Duodenal mucosa (tissue), 2 donors: ENCODE results near the gene DISP2.

Source experiments
- H3K27ac ChIP-seq: one replicate; pipeline ENCODE4 v1.7.0; 2013; ENCODE audit warnings: low read depth, low read length
- H3K27me3 ChIP-seq, 2 donors: one replicate each; pipeline ENCODE4 v1.7.0; 2013; ENCODE audit warnings: low read length in 2 of 2, control low read depth in 1 of 2; ENCODE audit not compliant: insufficient read depth in 2 of 2, control insufficient read depth in 1 of 2
- H3K36me3 ChIP-seq, 2 donors: one replicate each; pipeline ENCODE4 v1.7.0; 2013; ENCODE audit warnings: low read length in 2 of 2, control low read depth in 1 of 2; ENCODE audit not compliant: insufficient read depth in 2 of 2, control insufficient read depth in 1 of 2
- H3K4me1 ChIP-seq, 2 donors: one replicate each; pipeline ENCODE4 v1.7.0; 2013; ENCODE audit warnings: low read length in 2 of 2, control low read depth in 1 of 2; ENCODE audit not compliant: insufficient read depth in 2 of 2, control insufficient read depth in 1 of 2
- H3K4me3 ChIP-seq, 2 donors: one replicate each; pipeline ENCODE4 v1.7.0; 2013; ENCODE audit warnings: low read length in 2 of 2, low read depth in 1 of 2
- H3K9ac ChIP-seq, 2 donors: one replicate each; pipeline ENCODE4 v1.7.0; 2013; ENCODE audit warnings: low read length in 2 of 2, low read depth in 1 of 2
- H3K9me3 ChIP-seq, 2 donors: one replicate each; pipeline ENCODE4 v1.7.0; 2013; ENCODE audit warnings: low read length in 2 of 2, control low read depth in 1 of 2; ENCODE audit not compliant: control insufficient read depth in 1 of 2

DISP2 gene

DNA sequence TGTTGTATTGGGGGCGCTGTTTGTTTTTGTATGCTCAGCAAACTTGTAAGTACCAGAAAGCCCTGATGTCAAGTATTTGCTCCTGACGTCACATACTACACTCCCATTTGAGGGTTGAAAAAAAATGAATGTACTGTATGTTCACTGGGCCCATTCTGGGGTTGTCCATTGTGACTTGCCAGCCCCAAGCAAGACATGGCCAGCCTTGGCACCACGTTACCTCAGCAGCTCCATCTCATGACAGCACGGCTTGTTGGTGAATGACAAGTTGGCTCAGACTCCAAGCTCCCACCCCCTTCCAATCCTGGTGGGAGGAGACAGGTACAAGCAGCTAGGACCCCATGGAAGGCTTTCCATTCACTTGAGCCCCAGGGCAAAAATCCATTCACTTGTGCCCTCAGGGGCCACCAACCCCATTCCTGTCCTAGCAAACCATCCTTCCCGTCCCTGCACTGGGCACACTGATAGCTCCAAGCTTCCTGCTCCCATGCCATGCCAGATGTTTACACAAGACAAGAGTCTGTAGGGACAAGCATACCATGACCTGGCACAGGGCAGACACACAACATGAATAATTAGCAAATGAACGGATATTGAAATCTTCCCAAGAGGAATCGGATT is 5.6 kb upstream of the DISP2 start:
- H3K27me3 ChIP-seq = no peaks in the 10 kb centered on the region
- peaks cover 15 to 27% of the 10 kb centered on the region in 2 donors for H3K36me3 ChIP-seq
- peak overlapping the region; percentile 49 for H3K27ac ChIP-seq
- peak overlapping the region; percentile 83 to 91 for H3K4me3 ChIP-seq
- H3K9ac ChIP-seq = peak overlapping the region; percentile 69 to 94
- H3K4me1 ChIP-seq = peaks cover 60 to 66% of the 10 kb centered on the region in 2 donors
- H3K9me3 ChIP-seq = no peaks in the 10 kb centered on the region

- Histone ChIP-seq H3K9me3 (no peaks in the 10 kb centered on the region), H3K9ac (peak overlapping the region; percentile 73 to 94), H3K27ac (peak overlapping the region; percentile 49), H3K36me3 (peaks cover 15 to 27% of the 10 kb centered on the region in 2 donors), H3K27me3 (no peaks in the 10 kb centered on the region), H3K4me1 (peaks cover 54 to 58% of the 10 kb centered on the region in 2 donors), H3K4me3 (peak overlapping the region; percentile 83 to 91)
Measured at GRCh38 chr15:40353697-40354096, 4.3 kb upstream of the DISP2 start.

GRCh38 chr15:40354408-40355171 is 3.4 kb upstream of the DISP2 start:
- Histone ChIP-seq H3K4me1 (peaks cover 49 to 50% of the 10 kb centered on the region in 2 donors), H3K36me3 (peaks cover 15 to 27% of the 10 kb centered on the region in 2 donors), H3K27ac (peak overlapping the region; percentile 34), H3K27me3 (no peaks in the 10 kb centered on the region), H3K9me3 (no peaks in the 10 kb centered on the region), H3K9ac (peak overlapping the region; percentile 36 to 73), H3K4me3 (peak overlapping the region; percentile 67 to 91)

DNA sequence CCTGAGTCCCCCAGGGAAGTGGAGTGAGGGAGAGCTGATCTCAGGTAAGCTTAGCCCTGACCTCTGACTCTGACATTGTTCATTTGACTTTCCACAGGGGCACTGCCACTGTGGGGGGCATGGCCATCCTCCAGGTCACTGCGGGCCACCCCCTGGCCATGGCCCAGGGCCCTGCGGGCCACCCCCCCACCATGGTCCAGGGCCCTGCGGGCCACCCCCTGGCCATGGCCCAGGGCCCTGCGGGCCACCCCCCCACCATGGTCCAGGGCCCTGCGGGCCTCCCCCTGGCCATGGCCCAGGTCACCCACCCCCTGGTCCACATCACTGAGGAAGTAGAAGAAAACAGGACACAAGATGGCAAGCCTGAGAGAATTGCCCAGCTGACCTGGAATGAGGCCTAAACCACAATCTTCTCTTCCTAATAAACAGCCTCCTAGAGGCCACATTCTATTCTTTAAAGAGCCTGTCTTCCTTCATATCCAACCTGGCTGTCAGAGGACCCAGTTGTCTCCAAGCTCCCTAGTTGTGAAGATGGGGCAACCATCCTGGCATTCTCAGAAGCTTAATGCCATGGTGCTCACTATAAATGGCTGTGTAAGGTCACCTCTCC is 1.9 kb upstream of the DISP2 start:
- Histone ChIP-seq H3K9me3 (no peaks in the 10 kb centered on the region), H3K9ac (peak overlapping the region in 1 of 2 donors; percentile 39), H3K4me3 (peak overlapping the region in 1 of 2 donors; percentile 29), H3K36me3 (peaks cover 15 to 27% of the 10 kb centered on the region in 2 donors), H3K4me1 (peaks cover 39 to 41% of the 10 kb centered on the region in 2 donors), H3K27ac (no peak overlapping the region), H3K27me3 (no peaks in the 10 kb centered on the region)

GRCh38 chr15:40357246-40357645 is 773 bp upstream of the DISP2 start:
- Histone ChIP-seq H3K36me3 (peaks cover 15 to 27% of the 10 kb centered on the region in 2 donors), H3K9me3 (no peaks in the 10 kb centered on the region), H3K4me1 (peaks cover 39 to 41% of the 10 kb centered on the region in 2 donors), H3K9ac (peak overlapping the region in 1 of 2 donors; percentile 35), H3K27me3 (no peaks in the 10 kb centered on the region), H3K27ac (no peak overlapping the region), H3K4me3 (peak overlapping the region; percentile 8 to 59)

DNA sequence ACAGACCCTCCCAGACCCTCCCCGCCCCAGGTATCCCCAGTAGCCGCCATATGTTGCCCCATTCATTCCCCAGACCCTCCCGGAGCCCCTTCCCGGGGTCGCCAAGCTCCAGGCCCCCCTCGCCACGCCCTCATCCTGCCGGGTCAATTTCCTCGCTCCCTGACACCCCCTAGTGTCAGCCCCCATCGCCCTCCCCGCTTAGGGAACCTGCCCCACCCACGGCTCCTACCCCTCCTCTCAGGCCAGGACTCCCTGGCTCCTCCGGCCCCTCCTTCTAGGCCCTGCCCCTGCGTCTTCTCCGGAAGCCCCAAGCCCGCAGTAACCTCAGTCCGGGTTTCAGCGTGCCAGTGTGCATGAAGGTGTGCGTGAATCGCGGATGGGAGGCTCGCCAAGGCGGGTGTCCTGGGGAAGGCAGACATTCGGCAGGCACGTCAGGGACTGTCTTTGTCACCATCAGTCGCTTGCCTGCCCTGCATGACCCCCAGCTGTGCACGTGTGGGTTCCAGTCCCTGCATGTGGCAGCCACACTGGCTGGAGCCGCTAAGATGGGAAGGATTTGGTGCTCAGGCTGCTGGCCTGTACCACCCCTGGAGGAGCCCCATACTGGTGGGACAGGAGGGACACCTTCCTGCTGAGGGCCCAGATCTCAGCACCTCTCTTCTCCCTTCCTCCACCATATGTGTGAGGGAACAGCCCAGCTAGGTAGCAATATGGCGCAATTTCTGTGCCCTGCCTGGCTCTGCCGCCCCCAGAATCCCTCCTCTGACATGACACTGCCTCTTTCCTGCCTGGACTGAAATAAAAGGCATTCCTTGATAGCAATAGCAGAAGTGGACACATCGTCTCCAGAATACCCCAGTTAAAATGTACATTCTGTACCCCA is 693 bp downstream of the DISP2 start:
- H3K27me3 ChIP-seq = no peaks in the 10 kb centered on the region
- no peaks in the 10 kb centered on the region for H3K9me3 ChIP-seq
- H3K4me1 ChIP-seq = peaks cover 39 to 41% of the 10 kb centered on the region in 2 donors
- no peak overlapping the region for H3K27ac ChIP-seq
- no peak overlapping the region for H3K9ac ChIP-seq
- peak overlapping the region; percentile 53 to 60 for H3K4me3 ChIP-seq
- peaks cover 15 to 24% of the 10 kb centered on the region in 2 donors for H3K36me3 ChIP-seq

DNA sequence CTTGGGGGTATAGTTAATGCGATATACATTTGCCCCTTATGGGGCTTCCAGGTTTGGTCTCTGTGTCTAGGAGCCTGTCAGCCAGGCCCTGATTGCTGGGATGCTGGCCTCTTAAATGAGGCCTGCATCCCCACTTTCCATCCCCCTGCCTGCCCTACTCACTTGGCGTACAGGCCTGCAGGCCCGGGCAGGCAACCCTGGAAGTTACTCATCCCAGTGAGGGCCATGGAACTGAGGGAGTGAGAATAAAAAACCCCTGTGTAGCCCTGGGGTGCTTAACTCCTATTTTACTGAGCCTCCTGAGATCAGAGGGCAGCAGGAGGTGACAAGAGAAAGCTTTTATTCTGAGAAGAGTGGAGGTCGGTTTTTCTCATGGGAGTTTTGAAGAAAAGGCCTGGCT is 2.0 kb downstream of the DISP2 start:
- Histone ChIP-seq H3K9me3 (no peaks in the 10 kb centered on the region), H3K27ac (no peak overlapping the region), H3K9ac (no peak overlapping the region), H3K4me3 (no peak overlapping the region), H3K4me1 (peaks cover 26 to 29% of the 10 kb centered on the region in 2 donors), H3K27me3 (no peaks in the 10 kb centered on the region), H3K36me3 (peaks cover 11 to 14% of the 10 kb centered on the region in 2 donors)

- Histone ChIP-seq H3K9ac (no peak overlapping the region), H3K4me3 (no peak overlapping the region), H3K9me3 (no peaks in the 10 kb centered on the region), H3K36me3 (peaks cover under 1 to 2% of the 10 kb centered on the region in 2 donors), H3K4me1 (peaks cover 13 to 14% of the 10 kb centered on the region in 2 donors), H3K27me3 (no peaks in the 10 kb centered on the region), H3K27ac (no peak overlapping the region)
Measured at GRCh38 chr15:40361640-40362039, 3.6 kb downstream of the DISP2 start.

GRCh38 chr15:40363611-40364010 is 5.6 kb downstream of the DISP2 start:
- Histone ChIP-seq H3K36me3 (no peaks in the 10 kb centered on the region), H3K27me3 (no peaks in the 10 kb centered on the region), H3K9ac (no peak overlapping the region), H3K27ac (no peak overlapping the region), H3K4me1 (peaks cover 13 to 20% of the 10 kb centered on the region in 2 donors), H3K9me3 (no peaks in the 10 kb centered on the region), H3K4me3 (no peak overlapping the region)
